ENCODE data around the gene NF2. TPM values are rescaled to one million over a fixed set of nuclear protein-coding genes. Genes with fewer than 3 reads are reported as not detected.

The NF2 gene
- total RNA-seq, 6 experiments from 2014 or later, result 9.6 to 24.8 (median 14.0) TPM

- Histone ChIP-seq H3K27me3 (no peaks in the 10 kb centered on the region), H3K27ac (no peak overlapping the region), H3K4me3 (no peak overlapping the region), H3K9me3 (no peaks in the 10 kb centered on the region), H3K4me1 (no peaks in the 10 kb centered on the region), H3K36me3 (peaks cover 0 to 60% (median 17%) of the 10 kb centered on the region in 4 donors)
- ATAC-seq (no peak), DNase-seq (no peak)
- TF ChIP-seq POLR2A (IDR thresholded peaks at IDR 0.05) (no peak), CTCF (IDR thresholded peaks at IDR 0.05) (no peak)
- intact Hi-C loops (cut with DNase I), result no loop called here
- 84% methylated on average over 3 of the region's 3 CpGs for WGBS (ENCODE audit: insufficient coverage, low coverage, low lambda C conversion rate, missing lambda C conversion rate)
Measured at GRCh38 chr22:29670626-29671025, 67.2 kb downstream of the NF2 start.

- WGBS (ENCODE audit: insufficient coverage, low coverage, low lambda C conversion rate, missing lambda C conversion rate), result 90% methylated on average over 9 of the region's 14 CpGs
- TF ChIP-seq CTCF (IDR thresholded peaks at IDR 0.05) (no peak), POLR2A (IDR thresholded peaks at IDR 0.05) (no peak)
- Histone ChIP-seq H3K36me3 (peaks cover 0 to 75% (median 23%) of the 10 kb centered on the region in 4 donors), H3K9me3 (no peaks in the 10 kb centered on the region), H3K27me3 (no peaks in the 10 kb centered on the region), H3K4me1 (no peaks in the 10 kb centered on the region), H3K27ac (no peak overlapping the region), H3K4me3 (no peak overlapping the region)
- ATAC-seq, result no peak
- intact Hi-C loops (cut with DNase I), result no loop called here
- no peak for DNase-seq
Measured at GRCh38 chr22:29673361-29674066, 70.1 kb downstream of the NF2 start.

GRCh38 chr22:29674121-29674520 lies 70.7 kb downstream of the NF2 start:
- H3K27me3 ChIP-seq, result no peaks in the 10 kb centered on the region
- 79% methylated on average over 2 of the region's 8 CpGs for WGBS (ENCODE audit: insufficient coverage, low coverage, low lambda C conversion rate, missing lambda C conversion rate)
- no peaks in the 10 kb centered on the region for H3K9me3 ChIP-seq
- H3K4me3 ChIP-seq, result no peak overlapping the region
- DNase-seq (no peak), ATAC-seq (no peak)
- peaks cover 0 to 75% (median 24%) of the 10 kb centered on the region in 4 donors for H3K36me3 ChIP-seq
- H3K27ac ChIP-seq, result no peak overlapping the region
- H3K4me1 ChIP-seq, result no peaks in the 10 kb centered on the region
- intact Hi-C loops (cut with DNase I), result no loop called here
- TF ChIP-seq CTCF (IDR thresholded peaks at IDR 0.05), result no peak
- no peak for TF ChIP-seq POLR2A (IDR thresholded peaks at IDR 0.05)

- DNase-seq, result no peak
- Histone ChIP-seq H3K4me1 (no peaks in the 10 kb centered on the region), H3K9me3 (no peaks in the 10 kb centered on the region), H3K36me3 (peaks cover 0 to 78% (median 25%) of the 10 kb centered on the region in 4 donors), H3K27ac (no peak overlapping the region), H3K4me3 (no peak overlapping the region), H3K27me3 (no peaks in the 10 kb centered on the region)
- ATAC-seq, result no peak
- intact Hi-C loops (cut with DNase I), result no loop called here
- TF ChIP-seq CTCF (IDR thresholded peaks at IDR 0.05) (no peak), POLR2A (IDR thresholded peaks at IDR 0.05) (no peak)
- WGBS (ENCODE audit: insufficient coverage, low coverage, low lambda C conversion rate, missing lambda C conversion rate), result 67% methylated on average over 1 of the region's 1 CpG
Measured at GRCh38 chr22:29679316-29679715, 75.9 kb downstream of the NF2 start.

Measured in right lobe of liver (tissue), 6 donors.